GM21529 (cell line): ENCODE data around the gene PALLD.

Experiments
- ATAC-seq: cut with Tn5 transposase; IDR thresholded peaks from one replicate; pipeline ENCODE4 v1.9.1; 2021; ENCODE audit not compliant: unreplicated experiment

The PALLD gene

GRCh38 chr4:168841000-168841671 is 344.3 kb downstream of the PALLD start:
- ATAC-seq = no peak

GRCh38 chr4:168841672-168842019 is 344.8 kb downstream of the PALLD start:
- ATAC-seq = no peak

GRCh38 chr4:168842186-168842585 is 345.3 kb downstream of the PALLD start:
- no peak for ATAC-seq

- ATAC-seq = no peak
These were observed 346.8 kb downstream of the PALLD start for GRCh38 chr4:168843635-168844034.

GRCh38 chr4:168844353-168845049 is 347.6 kb downstream of the PALLD start:
- no peak for ATAC-seq

- no peak for ATAC-seq
These were observed 349.0 kb downstream of the PALLD start for GRCh38 chr4:168845897-168846296.

- ATAC-seq = no peak
These were observed 349.6 kb downstream of the PALLD start for GRCh38 chr4:168846414-168846813.

- no peak for ATAC-seq
These were observed 351.1 kb downstream of the PALLD start for GRCh38 chr4:168847771-168848502.

- ATAC-seq = no peak
These were observed 352.3 kb downstream of the PALLD start for GRCh38 chr4:168849030-168849675.

- no peak for ATAC-seq
These were observed 353.1 kb downstream of the PALLD start for GRCh38 chr4:168849997-168850396.

GRCh38 chr4:168852387-168852786 is 355.5 kb downstream of the PALLD start:
- no peak for ATAC-seq

- peak; percentile 70 for ATAC-seq
These were observed 356.3 kb downstream of the PALLD start for GRCh38 chr4:168852933-168853713.

GRCh38 chr4:168853770-168854169 is 356.9 kb downstream of the PALLD start:
- peak; percentile 47 for ATAC-seq

GRCh38 chr4:168854350-168854921 is 357.6 kb downstream of the PALLD start:
- no peak for ATAC-seq

GRCh38 chr4:168856312-168856711 is 359.5 kb downstream of the PALLD start:
- no peak for ATAC-seq

- ATAC-seq = no peak
These were observed 360.2 kb downstream of the PALLD start for GRCh38 chr4:168857009-168857408.

- ATAC-seq = no peak
These were observed 360.9 kb downstream of the PALLD start for GRCh38 chr4:168857546-168858314.

- ATAC-seq = no peak
These were observed 362.2 kb downstream of the PALLD start for GRCh38 chr4:168859100-168859499.

GRCh38 chr4:168859888-168860694 is 363.2 kb downstream of the PALLD start:
- ATAC-seq = peak; percentile 97
